H9 (cell line): ENCODE data around the gene BCAS3. TPM values are rescaled to one million over a fixed set of nuclear protein-coding genes. Genes with fewer than 3 reads are reported as not detected.

Experiments
- DNase-seq: peaks from one replicate; pipeline ENCODE4 v3.0.0-alpha.2; 2017
- H2AFZ ChIP-seq: one replicate; pipeline ENCODE4 v1.6.1; 2013; ENCODE audit warnings: mild to moderate bottlenecking, low read length, control low read depth, moderate library complexity
- H2AK5ac ChIP-seq: 2 replicates; pipeline ENCODE4 v1.6.1; 2013; ENCODE audit warnings: low read length, control low read depth, mixed read lengths; ENCODE audit not compliant: insufficient read length
- H2BK120ac ChIP-seq: one replicate; pipeline ENCODE4 v1.6.1; 2013; ENCODE audit warnings: low read depth, mild to moderate bottlenecking, low read length, control low read depth, inconsistent platforms; ENCODE audit not compliant: poor library complexity, severe bottlenecking
- H2BK12ac ChIP-seq: 2 replicates; pipeline ENCODE4 v1.6.1; 2013; ENCODE audit warnings: low read length, control low read depth, mixed read lengths, low read depth; ENCODE audit not compliant: insufficient read length
- H2BK15ac ChIP-seq: 2 replicates; pipeline ENCODE4 v1.6.1; 2013; ENCODE audit warnings: low read depth, low read length, control low read depth
- H2BK20ac ChIP-seq: one replicate; pipeline ENCODE4 v1.6.1; 2013; ENCODE audit warnings: low read depth, mild to moderate bottlenecking, low read length, control low read depth, inconsistent platforms; ENCODE audit not compliant: poor library complexity, severe bottlenecking
- H2BK5ac ChIP-seq: 2 replicates; pipeline ENCODE4 v1.6.1; 2013; ENCODE audit warnings: low read length, control low read depth, mixed read lengths; ENCODE audit not compliant: insufficient read length
- H3K14ac ChIP-seq: 2 replicates; pipeline ENCODE4 v1.6.1; 2013; ENCODE audit warnings: low read length, control low read depth; ENCODE audit not compliant: insufficient read depth
- H3K18ac ChIP-seq: 2 replicates; pipeline ENCODE4 v1.6.1; 2013; ENCODE audit warnings: low read depth, mild to moderate bottlenecking, mixed read lengths, low read length, control low read depth; ENCODE audit not compliant: insufficient read length
- H3K23ac ChIP-seq: 2 replicates; pipeline ENCODE4 v1.6.1; 2013; ENCODE audit warnings: low read length, control low read depth, mixed read lengths, low read depth; ENCODE audit not compliant: insufficient read length
- H3K23me2 ChIP-seq: 2 replicates; pipeline ENCODE4 v1.6.1; 2013; ENCODE audit warnings: low read depth, mild to moderate bottlenecking, mixed read lengths, low read length, control low read depth; ENCODE audit not compliant: insufficient read length, poor library complexity, severe bottlenecking
- H3K27ac ChIP-seq: 2 replicates; pipeline ENCODE4 v1.5.1; 2013; ENCODE audit warnings: low read length, control low read depth, mixed read lengths, low read depth; ENCODE audit not compliant: insufficient read length
- H3K27me3 ChIP-seq: 2 replicates; pipeline ENCODE4 v1.6.1; 2013; ENCODE audit warnings: low read length, control low read depth, inconsistent platforms; ENCODE audit not compliant: insufficient read depth
- H3K4ac ChIP-seq: 2 replicates; pipeline ENCODE4 v1.6.1; 2013; ENCODE audit warnings: low read depth, mild to moderate bottlenecking, control low read depth, inconsistent platforms, low read length, moderate library complexity
- H3K4me1 ChIP-seq: 2 replicates; pipeline ENCODE4 v1.6.1; 2013; ENCODE audit warnings: low read length, control low read depth, inconsistent platforms; ENCODE audit not compliant: insufficient read depth
- H3K4me2 ChIP-seq: 2 replicates; pipeline ENCODE4 v1.6.1; 2013; ENCODE audit warnings: low read length, control low read depth, mixed read lengths; ENCODE audit not compliant: insufficient read length, insufficient read depth
- H3K56ac ChIP-seq: 2 replicates; pipeline ENCODE4 v1.6.1; 2013; ENCODE audit warnings: low read depth, mild to moderate bottlenecking, mixed read lengths, low read length, control low read depth; ENCODE audit not compliant: insufficient read length
- H3K79me1 ChIP-seq: 2 replicates; pipeline ENCODE4 v1.6.1; 2013; ENCODE audit warnings: low read depth, mild to moderate bottlenecking, moderate library complexity, low read length, control low read depth, inconsistent platforms; ENCODE audit not compliant: insufficient read depth, poor library complexity, severe bottlenecking
- H3K79me2 ChIP-seq: 2 replicates; pipeline ENCODE4 v1.6.1; 2013; ENCODE audit warnings: low read length, control low read depth, inconsistent platforms; ENCODE audit not compliant: insufficient read depth
- H3K9ac ChIP-seq: 2 replicates; pipeline ENCODE4 v1.6.1; 2013; ENCODE audit warnings: low read length, control low read depth, mixed read lengths; ENCODE audit not compliant: insufficient read length; ENCODE audit errors: extremely low read depth
- H3K9me3 ChIP-seq: one replicate; pipeline ENCODE4 v1.6.1; 2013; ENCODE audit warnings: low read depth, low read length, inconsistent platforms; ENCODE audit not compliant: control insufficient read depth
- H3T11ph ChIP-seq: one replicate; pipeline ENCODE4 v1.6.1; 2013; ENCODE audit warnings: mild to moderate bottlenecking, low read length, control low read depth, inconsistent platforms
- H4K20me1 ChIP-seq: one replicate; pipeline ENCODE4 v1.6.1; 2013; ENCODE audit not compliant: control insufficient read depth, insufficient read length, insufficient read depth
- H4K5ac ChIP-seq: 2 replicates; pipeline ENCODE4 v1.6.1; 2013; ENCODE audit warnings: low read depth, mild to moderate bottlenecking, mixed read lengths, low read length, control low read depth; ENCODE audit not compliant: insufficient read length
- H4K8ac ChIP-seq: replicated peaks from 2 replicates; pipeline ENCODE4 v1.6.1; 2013; ENCODE audit warnings: low read length, control low read depth, mixed read lengths, low read depth; ENCODE audit not compliant: insufficient read length
- H4K91ac ChIP-seq: 2 replicates; pipeline ENCODE4 v1.6.1; 2013; ENCODE audit warnings: low read depth, mild to moderate bottlenecking, moderate library complexity, mixed read lengths, low read length, control low read depth; ENCODE audit not compliant: insufficient read length
- H3K27ac Mint-ChIP-seq, 3 experiments: 2 replicates in 2 of 3; 3 replicates in 1 of 3; pipeline ENCODE4 v1.8.0; 2020 to 2021; ENCODE audit warnings: mixed read lengths in 3 of 3, mild to moderate bottlenecking in 1 of 3, moderate library complexity in 1 of 3
- H3K27me3 Mint-ChIP-seq: 2 replicates; pipeline ENCODE4 v1.8.0; 2021; ENCODE audit warnings: low read depth, mild to moderate bottlenecking, moderate library complexity, mixed read lengths
- H3K36me3 Mint-ChIP-seq, 3 experiments: 2 replicates in 2 of 3; 3 replicates in 1 of 3; pipeline ENCODE4 v1.8.0; 2020 to 2021; ENCODE audit warnings: low read depth in 3 of 3, mixed read lengths in 3 of 3; ENCODE audit not compliant: insufficient read depth in 1 of 3
- H3K4me1 Mint-ChIP-seq, 2 experiments: 2 replicates each; pipeline ENCODE4 v1.8.0; 2020; ENCODE audit warnings: mixed read lengths in 2 of 2
- H3K4me3 Mint-ChIP-seq, 2 experiments: 2 replicates in 1 of 2; 3 replicates in 1 of 2; pipeline ENCODE4 v1.8.0; 2020 to 2021; ENCODE audit warnings: mild to moderate bottlenecking in 2 of 2, mixed read lengths in 2 of 2, moderate library complexity in 1 of 2
- H3K9me3 Mint-ChIP-seq, 2 experiments: 2 replicates in 1 of 2; 3 replicates in 1 of 2; pipeline ENCODE4 v1.8.0; 2020; ENCODE audit warnings: mild to moderate bottlenecking in 2 of 2, mixed read lengths in 2 of 2, moderate library complexity in 1 of 2
- CTCF ChIP-seq: fragments of 200-600 bp; sonication (generic); conservative IDR thresholded peaks from 3 replicates; pipeline ENCODE4 v1.8.0; 2021; ENCODE audit warnings: antibody characterized with exemption, mild to moderate bottlenecking
- WGBS: extraction: QIAGEN DNeasy Blood & Tissue Kit; methylation state at CpG from one replicate; pipeline ENCODE4 v1.1.7; 2013; ENCODE audit warnings: missing lambda C conversion rate, low lambda C conversion rate, mixed read lengths; ENCODE audit not compliant: insufficient read length; ENCODE audit errors: extremely low coverage; 5-methylcytosine and 5-hydroxymethylcytosine counted together
- total RNA-seq: library from RNA; stranded (reverse); gene quantifications from 2 replicates; pipeline ENCODE4 v1.2.1, GENCODE V29; 2021

The BCAS3 gene
- total RNA-seq, 1 experiment from 2014 or later = 22.4 TPM

GRCh38 chr17:60802377-60802776, 124.7 kb downstream of the BCAS3 start:
- no peak overlapping the region for H2BK12ac ChIP-seq
- H3K4me2 ChIP-seq = no peak overlapping the region
- H3K27me3 ChIP-seq = no peaks in the 10 kb centered on the region
- no peak overlapping the region for H2BK15ac ChIP-seq
- Mint-ChIP-seq H3K4me3 (no peak overlapping the region), H3K27me3 (no peaks in the 10 kb centered on the region), H3K4me1 (peaks cover 5 to 6% of the 10 kb centered on the region in 2 experiments), H3K36me3 (no peaks in the 10 kb centered on the region), H3K9me3 (no peaks in the 10 kb centered on the region), H3K27ac (no peak overlapping the region)
- H3K23ac ChIP-seq = no peak overlapping the region
- H3K18ac ChIP-seq = no peak overlapping the region
- H4K20me1 ChIP-seq = no peaks in the 10 kb centered on the region
- TF ChIP-seq CTCF = no peak
- H3K4me1 ChIP-seq = no peaks in the 10 kb centered on the region
- H3K9ac ChIP-seq = no peak overlapping the region
- no peak overlapping the region for H2AFZ ChIP-seq
- no peaks in the 10 kb centered on the region for H3K23me2 ChIP-seq
- no peak overlapping the region for H4K5ac ChIP-seq
- no peak overlapping the region for H4K8ac ChIP-seq
- no peaks in the 10 kb centered on the region for H3K9me3 ChIP-seq
- no CpG with 5 or more reads among the region's 6 CpGs for WGBS
- no peak overlapping the region for H2BK5ac ChIP-seq
- H3K56ac ChIP-seq = no peak overlapping the region
- no peak overlapping the region for H3K14ac ChIP-seq
- no peak overlapping the region for H3K27ac ChIP-seq
- no peak overlapping the region for H3T11ph ChIP-seq
- no peak overlapping the region for H4K91ac ChIP-seq
- no peak for DNase-seq
- H3K79me1 ChIP-seq = no peaks in the 10 kb centered on the region
- H3K79me2 ChIP-seq = no peaks in the 10 kb centered on the region
- no peak overlapping the region for H2AK5ac ChIP-seq
- H3K4ac ChIP-seq = no peak overlapping the region
- H2BK20ac ChIP-seq = no peak overlapping the region
- H2BK120ac ChIP-seq = no peak overlapping the region
